ENCODE results near the gene CACNA2D3.

CACNA2D3 gene

DNA sequence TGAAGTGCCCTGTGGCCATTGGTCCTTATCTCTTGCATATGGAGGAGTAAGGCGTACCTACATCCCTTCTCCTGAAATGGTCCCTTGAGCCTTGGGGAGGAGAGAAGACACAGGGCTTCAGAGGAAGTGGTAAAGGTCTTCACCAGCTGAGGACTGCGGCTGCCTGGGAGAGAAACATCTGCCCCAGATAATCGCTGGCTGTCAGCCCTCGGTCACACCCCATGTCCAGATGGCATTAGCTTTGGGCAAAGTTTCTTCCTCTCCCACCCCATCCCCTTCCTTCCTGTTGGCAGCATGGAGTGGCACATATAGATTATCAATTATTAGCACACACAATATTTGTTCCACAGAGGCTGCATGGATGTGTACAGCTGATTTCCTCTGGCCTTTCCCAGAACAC lies 743.9 kb downstream of the CACNA2D3 start:
- DNase-seq = no peak

DNA sequence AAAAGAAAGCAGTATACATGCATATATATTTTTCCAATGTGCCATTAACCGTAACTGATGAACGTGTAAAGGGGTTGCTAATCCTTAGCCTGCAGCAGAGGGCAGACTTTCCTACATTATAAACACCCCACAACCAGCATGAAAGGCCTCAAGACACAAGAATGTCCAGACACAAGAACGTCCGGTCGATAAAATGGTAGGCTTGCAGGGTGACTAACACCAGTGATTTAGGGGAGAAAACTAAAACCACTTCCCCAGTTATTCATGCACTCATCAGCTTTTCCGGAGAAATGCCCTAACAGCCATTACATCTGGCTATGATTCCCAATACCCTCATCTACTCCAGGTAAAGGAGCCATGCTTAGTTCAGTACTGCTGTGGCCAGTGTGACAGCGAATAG lies 748.1 kb downstream of the CACNA2D3 start:
- no peak for DNase-seq

DNA sequence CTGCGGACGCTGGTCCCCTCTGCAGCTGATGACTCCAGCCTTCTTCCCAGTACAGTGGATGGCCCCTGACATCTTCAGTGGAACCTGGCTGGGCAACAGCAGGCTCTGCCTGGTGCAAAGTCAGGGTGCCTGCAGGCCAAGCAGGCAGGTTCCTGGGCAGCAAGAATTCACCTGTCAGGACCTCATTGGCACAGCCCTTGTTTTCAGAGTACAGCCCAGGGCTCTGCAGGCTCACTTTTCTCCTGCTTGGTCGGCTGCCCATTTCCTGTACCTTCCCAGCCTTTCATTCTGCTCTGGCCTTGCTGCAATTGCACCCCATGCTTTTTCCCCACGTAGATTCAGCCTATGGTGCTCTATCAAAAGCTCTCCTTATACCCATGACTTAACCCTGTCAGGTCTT lies 749.5 kb downstream of the CACNA2D3 start:
- no peak for DNase-seq

DNA sequence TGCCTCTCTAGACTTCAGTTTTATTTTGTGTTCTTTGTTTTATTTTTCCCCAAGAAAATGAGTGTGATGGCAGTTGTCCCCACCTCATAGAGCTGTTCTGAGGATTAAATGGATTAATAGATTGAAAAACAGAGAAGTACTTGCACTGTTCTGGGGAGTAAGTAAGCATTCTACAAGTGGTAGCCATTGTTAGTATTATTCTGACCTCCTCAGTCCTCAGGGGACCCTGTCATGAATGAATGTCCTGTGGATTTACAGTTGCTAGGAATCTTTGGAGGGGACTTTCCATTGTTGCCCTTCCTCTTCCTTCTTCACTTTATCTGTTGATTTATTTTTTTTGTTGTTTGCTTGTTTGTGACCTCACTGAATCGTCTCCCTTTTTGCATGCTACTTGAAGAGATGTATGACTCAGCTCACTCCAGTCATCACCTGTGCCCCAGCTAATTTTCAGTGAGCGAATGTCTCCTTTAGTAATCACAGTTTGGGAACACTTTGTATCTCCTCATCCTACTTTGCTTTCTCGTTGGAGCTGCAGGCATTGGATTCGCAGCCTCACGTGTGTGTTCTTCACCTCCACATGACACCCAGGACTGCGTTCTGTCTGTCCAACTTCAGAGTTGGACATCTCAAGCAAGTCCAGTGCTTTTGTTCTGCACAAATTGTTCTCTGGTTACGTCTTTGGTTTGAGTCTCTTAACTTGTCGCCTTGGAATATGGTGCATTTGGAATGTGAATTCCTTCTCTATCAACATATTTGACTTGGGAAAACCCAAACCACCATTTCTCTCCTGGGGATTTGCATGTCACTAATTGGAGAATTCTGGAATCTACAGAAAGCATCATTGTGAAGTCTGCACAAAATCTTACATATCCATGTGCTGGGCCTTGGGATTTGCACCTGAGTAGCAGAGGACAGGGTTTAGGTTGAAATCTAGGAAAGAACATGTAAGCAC lies 751.0 kb downstream of the CACNA2D3 start:
- no peak for DNase-seq

DNA sequence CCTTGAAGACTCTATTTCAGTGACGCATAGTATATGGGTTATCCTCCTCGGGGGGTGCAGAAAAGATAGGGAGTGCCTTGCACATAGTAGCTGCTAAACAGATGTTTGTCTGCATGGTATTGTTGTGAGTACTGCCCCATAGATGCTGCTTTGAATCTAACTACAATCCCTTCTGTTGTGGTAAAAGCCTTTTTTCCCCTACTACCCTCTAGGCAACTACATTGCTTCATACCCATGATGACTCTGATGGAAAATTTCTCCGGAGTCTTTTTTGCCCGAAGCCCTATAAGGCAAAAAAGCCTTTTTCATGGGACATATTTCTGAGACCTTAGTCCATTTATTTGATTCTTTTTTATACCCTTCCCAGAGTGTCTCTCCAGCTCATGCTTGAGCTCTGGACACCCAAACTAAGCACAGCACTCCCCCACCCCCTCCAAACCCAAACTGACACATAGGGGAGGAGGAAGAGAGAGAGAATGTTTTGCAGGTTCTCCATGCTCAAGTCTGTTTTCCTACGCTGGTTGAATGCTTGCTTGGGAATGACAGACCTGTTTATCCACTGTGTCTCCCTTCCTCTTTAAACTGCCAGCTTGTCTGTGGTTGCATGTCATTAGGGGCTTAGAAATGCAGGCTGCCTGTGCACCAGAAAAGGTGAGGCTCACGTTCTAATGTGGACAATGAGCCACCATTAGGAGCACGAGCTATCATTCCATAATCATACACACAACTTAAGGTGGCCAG lies 752.6 kb downstream of the CACNA2D3 start:
- no peak for DNase-seq

DNA sequence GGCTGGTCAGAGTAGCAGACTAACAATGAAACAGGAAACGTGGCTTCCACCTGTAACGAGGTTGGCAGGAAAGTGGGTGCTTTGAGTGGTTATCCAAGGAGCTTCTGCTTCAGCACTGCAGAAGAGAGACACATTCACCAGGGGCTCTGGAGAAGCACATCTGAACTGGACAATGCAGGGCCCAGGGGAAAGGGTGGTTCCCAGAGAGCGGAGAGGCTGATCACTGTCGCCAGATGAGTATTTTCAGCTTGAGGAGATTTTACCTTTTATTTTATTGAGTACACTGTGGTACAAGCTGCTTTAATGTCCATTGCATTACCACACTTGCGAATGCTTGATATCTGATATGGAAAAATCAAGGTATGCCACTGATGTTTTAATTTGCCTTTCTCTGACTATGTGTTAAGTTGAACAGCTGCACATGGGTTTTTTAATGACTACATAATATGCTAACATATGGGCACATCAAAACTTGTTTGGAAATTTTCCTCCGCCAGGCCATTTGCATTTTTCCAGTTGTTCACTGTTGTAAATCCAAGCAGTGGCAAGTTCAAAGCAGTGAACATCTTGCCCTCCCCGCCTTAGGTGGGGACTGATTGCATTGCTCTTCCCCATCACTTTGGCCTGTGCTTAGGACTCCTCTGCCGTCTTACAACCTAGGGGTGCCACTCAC lies 753.4 kb downstream of the CACNA2D3 start:
- no peak for DNase-seq

DNA sequence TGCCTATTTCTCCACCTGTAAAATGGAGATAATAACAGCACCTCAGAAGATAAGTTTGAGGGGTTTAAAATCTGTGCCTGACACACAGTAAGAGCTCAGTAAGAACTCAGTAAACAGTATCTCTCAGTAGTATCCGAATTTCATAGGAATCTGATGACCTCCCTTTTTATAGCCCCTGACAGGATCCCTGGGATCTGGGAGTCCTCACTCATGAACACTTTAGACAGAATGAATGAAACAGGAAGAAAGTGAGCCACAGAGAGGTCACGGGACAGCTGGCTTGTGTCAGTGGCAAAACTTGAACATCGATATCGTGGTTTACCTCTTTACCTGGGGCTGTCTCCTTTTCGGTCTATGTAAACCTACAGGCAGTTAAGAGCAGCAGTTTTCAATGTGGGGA lies 754.3 kb downstream of the CACNA2D3 start:
- DNase-seq = no peak

DNA sequence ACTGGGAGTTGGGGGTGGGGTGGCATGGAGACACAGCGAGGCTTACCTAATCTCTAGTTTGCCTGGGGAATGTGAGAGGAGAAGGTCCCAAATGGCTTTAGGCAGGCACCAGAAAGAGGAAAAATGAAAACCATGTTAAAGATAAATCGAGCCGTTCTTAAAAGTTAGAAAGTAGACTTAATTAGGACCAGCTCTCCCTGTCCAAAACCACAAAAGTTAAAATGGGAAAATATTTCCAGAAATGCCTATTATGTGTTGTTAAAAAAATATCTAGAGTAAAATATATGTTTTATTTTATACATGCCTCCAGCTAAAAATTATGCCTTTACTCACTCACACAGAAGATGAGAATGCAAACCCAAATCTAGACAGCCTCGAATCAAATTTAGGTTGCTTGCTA lies 755.4 kb downstream of the CACNA2D3 start:
- no peak for DNase-seq

DNA sequence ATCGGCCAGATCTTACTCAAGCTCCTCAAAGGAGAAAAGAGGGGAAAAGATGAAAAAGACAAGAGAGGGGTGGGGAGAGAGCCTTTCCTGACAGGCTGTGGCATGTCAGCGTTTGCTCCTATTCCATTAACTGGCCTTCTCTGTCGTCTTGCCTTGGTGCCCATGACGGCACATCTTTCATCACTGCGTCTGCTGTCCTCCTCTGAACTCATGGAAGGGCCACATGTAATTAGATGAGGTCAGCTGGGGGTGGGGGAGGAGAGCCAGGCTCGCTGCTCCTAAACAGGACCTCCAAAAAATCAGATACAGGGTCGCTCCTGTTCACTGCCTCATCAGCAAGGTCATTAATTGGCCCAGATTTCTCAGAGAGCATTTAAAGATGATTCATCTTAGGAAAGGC lies 755.8 kb downstream of the CACNA2D3 start:
- no peak for DNase-seq

DNA sequence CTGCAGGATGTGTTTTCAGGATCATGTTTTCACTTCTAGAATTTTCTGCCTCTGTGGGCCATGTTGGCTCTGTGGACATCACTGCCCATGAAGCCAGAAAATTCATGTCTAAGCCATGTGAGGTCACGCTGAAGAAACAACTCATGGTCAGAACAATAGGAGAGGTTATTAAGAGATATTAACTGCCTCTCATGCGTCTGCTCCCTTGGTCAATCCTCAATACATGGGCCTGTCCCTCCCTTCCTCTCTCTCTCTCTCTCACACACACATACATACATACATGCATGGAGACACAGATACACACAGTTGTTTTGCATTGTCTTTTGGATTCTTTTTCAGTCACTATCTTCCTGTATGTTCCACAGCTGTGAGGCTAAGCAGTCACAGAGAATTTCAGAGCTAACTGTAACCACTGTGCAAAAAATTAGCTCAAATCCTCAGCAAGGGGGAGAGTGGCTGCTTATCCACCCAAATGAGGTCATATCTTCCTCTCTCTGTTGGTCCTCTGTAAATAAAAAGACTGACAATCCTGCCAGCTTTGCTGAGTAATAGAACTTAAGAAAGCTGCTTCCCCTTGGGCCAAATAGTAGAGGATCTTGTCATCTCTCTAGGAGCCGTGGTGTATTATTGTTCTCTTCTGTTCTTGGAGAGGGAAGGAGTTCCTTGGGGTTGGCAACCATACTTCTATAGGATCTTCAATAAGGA lies 759.9 kb downstream of the CACNA2D3 start:
- no peak for DNase-seq

DNA sequence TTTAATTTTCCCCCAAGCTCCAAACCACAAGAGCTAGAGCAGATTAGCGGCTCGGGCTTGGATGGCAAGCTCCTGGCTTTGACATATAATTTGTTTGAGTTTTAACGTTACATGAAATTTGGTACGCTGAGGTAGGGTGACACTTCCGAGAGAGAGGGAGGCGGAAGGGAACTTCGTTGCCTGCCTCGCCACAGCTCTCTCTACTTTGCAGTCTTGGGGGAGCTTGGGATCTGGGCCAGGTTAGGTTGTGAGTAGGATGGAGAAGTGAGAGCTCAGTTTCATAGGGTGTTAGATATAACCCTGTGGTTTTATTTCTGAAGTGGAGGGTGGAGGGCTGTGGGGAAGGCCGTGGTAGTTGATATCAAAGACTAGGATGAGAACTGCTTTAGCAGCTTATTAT lies 765.8 kb downstream of the CACNA2D3 start:
- DNase-seq = no peak

DNA sequence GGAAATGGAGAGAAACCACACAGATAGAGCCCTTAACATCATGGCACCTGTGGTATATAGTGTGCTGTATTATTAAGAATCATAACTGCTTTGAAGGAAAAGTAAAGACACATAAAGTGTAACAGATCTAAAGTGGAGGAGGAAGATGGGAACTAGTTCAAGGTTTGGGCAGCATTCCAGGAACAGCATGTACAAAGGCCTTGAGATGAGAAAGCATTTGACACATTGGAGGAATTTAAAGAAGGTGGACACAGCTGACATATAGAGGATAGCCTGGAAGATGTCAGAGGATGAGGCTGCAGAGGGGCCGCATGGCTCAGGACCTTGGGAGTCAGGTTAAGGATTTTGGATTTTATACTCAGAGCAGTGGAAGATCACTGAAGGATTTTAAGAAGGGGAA lies 766.5 kb downstream of the CACNA2D3 start:
- no peak for DNase-seq

DNA sequence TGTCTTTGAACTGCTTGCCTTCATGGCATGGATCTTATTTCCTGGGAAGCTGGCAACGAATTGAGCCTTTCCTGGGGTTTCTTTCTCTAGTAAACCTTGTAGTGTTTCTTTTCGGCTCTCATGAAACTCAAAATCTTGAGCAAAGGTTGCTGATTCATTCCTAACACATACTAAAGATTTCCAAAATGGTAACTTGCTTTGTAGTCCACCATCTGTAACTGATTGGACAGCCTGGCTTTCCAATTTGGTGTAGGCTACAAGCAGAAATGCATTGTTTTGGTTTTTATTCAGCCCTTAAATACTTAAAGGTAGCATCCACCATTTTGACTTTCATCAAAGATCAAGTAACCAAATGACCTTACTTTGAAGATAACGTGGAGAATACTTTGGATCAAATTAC lies 767.4 kb downstream of the CACNA2D3 start:
- DNase-seq = no peak

DNA sequence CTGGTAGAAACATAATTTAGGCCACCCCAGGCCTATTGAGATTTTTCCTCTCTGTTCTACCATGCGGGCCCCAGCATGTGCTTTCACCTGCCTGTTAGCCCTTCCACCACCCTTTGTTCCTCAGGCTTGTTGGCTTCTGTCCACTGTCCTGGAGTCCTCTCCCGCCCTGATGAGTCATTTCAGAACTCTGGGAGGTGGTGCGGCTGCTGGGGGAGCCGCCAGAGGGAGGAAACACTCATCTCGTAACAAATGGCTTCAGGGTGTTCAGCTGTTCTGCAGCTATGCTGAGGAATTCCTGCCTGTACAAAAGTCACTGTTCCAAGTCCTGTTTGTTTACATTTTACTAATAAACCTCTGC lies 769.2 kb downstream of the CACNA2D3 start:
- no peak for DNase-seq

DNA sequence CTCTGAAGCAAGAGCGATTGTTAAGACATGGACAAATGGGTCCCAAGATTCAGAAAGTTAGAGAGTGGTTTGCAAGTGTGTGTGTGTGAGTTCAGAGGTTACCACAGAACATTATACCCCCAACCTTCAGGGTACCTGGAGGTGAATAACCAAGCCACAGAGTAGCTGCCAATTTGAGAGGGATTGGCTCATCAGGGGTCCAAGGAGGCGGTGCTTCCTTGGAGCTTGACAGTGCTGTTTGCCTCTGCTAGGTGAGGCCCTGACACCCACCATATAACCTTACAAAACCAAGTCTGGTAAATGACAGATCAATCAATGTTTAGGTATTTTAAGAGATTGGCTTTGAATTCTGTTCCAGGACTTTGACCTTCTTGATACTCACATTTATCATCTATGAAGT lies 769.8 kb downstream of the CACNA2D3 start:
- no peak for DNase-seq

DNA sequence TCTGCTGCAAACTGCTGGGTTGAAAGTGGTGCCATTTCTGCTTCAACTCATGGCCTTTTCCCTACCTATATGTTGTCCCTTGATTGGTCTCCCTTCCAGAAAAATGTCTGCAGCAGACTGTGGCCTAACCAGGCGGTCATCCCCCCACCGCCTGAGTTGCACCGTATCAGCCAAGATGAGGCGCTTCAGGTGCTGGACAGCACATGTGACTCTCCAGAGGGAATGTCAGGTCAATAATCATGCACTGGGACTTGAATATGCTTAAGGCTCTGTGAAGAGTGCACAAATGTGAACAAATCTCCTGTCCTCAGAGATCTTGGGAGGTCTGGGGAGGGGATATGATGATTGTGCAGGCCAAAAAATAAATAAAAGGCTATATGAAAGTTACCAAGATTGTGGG lies 773.3 kb downstream of the CACNA2D3 start:
- no peak for DNase-seq

DNA sequence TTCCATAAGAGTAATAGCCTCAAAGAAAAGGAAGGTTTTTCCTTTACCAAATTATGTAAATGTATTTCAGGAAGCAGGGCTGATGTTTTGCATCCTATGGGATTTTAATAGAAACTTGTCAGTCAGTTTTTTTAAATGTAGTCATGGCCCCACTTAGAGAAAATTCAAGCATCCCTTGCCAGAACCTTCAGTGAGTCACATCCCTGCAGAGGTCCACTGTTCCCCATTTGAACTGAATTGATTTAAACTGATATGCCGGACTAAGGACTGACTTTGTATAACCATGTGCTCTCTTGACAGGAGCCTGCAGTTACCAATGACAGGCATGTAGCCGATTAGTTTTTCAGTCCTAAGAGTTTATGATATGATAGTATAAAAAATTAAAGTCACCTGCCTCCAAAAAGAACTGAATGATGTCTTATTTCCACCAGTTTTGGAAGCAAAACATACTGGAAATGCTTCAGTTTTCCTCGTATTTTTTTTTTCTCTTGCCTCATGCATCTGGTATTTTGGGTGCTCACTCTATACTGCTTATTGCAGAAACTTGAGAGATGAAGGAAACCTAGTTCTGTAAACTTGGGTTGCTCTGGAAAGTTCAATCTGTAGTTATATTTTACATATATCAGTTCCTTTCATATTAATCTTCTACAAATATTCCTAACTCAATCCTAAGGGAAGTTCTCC lies 774.8 kb downstream of the CACNA2D3 start:
- DNase-seq = no peak

DNA sequence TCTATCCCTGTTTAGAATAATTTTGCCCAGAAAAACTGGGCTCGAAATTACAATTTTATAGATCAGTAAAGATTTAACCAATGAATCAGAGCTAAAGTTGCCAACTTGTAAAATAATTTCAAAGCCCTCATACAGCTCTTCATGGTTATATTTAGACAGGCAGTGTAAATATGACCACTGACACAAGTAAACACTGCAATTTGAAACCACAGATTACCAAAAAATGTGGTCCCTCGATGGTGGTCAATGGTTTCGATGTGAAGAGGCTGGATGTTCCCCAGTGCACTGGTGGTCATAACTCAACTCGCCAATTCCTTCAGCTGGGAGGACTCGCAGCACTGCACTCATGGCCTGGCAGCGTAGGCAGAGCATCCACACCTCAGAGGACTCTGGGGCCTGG lies 776.9 kb downstream of the CACNA2D3 start:
- DNase-seq = no peak

DNA sequence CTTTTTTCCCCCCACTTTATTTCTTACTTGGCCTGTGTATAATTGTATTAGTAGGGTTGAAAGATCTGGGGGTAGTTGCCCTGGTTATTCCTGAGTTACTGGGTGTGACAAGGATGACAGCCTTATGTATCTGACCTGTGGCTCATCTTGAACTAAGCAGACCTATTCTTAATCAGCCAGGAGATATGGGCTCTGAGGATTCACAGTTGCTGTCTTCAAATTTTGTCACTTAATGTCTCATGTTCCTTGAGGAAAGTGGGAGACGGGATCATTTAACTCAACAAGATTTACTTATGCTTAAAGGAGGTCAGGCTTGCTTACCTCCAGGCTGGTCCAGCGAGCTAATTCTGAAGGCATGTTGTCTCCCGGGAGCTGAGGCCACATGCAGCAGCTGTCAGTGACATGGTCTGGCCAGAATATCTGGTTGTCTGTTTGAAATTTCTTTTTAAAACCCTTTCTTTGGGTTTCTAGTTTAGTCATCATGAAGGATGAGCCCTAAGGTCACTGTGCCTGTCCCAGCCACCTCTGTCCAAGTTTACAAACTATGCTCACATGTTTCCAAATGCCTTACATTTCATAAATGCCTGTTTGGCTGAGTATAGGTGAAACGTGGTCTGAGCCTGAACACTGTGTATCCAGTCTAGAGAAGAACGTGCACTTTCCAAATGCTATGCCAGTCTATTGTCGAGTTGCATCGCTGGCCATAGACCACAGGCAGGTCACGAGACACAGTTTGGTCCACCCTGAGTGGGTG lies 778.7 kb downstream of the CACNA2D3 start:
- no peak for DNase-seq

DNA sequence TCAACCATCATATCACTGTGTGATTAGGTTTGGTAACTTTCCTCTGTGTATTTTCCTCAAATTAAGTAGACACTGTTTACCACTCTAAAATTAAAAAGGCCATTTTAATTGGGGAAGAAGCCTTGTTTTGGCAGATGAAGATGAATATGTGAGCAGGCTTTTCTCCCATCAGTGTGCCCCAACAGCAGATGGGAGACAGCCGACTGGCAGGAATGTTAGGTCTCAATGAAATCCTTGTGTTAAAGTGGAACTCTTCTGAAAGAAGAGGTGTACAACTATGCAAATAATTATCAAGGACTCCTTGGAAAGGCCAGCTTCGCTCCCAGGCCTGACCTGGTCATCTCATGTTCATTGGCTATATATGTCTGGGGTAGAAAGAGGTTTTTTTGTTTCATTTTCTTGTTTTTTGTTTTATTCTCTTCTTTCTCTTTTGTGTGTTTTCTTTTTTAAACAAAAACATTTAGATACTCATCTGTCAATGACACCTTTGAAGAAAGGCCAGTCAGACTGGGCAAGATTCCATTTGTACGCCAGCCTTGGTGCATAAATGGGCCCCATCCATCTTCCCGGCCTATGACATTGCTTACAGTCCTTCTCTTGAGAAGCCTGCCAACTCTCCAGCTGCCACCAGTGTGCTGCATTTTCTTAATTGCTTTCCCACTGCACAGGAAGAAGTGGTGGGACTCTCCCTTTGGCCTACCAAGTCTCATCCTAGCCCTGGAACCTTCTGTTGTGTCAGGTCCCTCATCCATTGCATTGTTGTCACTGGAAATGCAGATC lies 779.7 kb downstream of the CACNA2D3 start:
- DNase-seq = no peak
